Caki2 (cell line): ENCODE results near the gene SBF2. TPM values are rescaled to one million over a fixed set of nuclear protein-coding genes. Genes with fewer than 3 reads are reported as not detected.

Experiments used
- DNase-seq: peaks from one replicate; pipeline ENCODE4 v3.0.0-alpha.2; 2015; ENCODE audit warnings: low read depth
- in situ Hi-C: cut with HindIII; loops from 2 replicates; pipeline ENCODE4 v1.10.0; 2016; ENCODE audit warnings: low sequenced_read_pairs, low pct_unique_long_range_greater_than_20kb, mixed read lengths
- total RNA-seq: library from RNA; depleted of rRNA; stranded (reverse); fragments of >200 nt; shearing (Covaris generic); gene quantifications from 2 replicates; pipeline ENCODE4 v1.2.3, GENCODE V29; 2014; ENCODE audit warnings: low replicate concordance; rRNA removed

Gene SBF2
- 7.5 and 10.1 TPM in 2 replicates for total RNA-seq

DNA sequence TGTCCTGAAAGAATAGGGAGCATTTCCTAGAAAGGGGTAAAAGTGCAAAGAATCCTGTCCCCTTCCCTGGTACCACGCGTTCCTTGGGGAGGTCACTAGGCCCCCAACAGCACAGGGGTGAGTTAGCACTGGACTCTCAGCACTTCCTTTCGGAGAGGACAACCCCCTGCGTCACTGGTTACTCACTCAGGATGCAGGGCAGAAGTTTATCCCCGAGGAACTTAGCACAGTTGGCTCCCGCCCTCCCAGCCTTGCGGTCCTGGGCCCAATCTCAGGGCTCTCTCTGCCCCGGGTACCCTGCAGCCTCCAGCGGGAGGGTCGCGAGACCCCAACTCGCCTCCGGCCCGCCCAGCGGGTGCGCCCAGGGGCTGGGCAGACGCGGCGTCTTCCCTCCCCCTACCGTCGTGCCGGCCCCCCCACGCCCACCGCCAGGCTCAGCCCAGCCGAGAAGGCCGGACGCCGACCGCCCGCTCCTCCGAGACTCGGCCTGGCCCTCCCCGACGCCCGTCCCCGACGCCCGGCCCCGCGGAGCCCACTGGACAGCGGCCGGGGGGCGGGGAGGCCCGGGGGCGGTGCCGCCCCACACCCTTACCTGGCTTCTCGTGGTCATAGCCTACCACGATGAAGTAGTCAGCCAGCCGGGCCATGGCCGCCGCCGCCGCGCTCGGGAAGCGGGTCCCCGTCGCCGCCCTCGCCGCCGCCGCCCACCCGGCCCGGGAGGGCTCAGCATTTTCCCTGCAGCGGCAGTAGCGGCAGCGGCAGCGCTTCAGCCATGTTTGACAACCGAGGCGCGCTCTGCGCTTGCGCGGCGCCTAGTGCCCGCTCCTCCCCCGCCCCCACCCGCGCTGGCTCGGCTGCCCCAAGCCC lies at the start of gene SBF2:
TSS of gene SBF2 (minus strand) at position 797 of the 867 bp plus-strand sequence. CDS start at position 647, 150 bp downstream.
- peak; percentile 79 for DNase-seq
- in situ Hi-C loops, result no loop called here

GRCh38 chr11:10338287-10338686 lies 44.3 kb upstream of the SBF2 start:
- DNase-seq, result no peak
- in situ Hi-C loops, result no loop called here

GRCh38 chr11:10333490-10333889 lies 39.5 kb upstream of the SBF2 start:
- no peak for DNase-seq
- in situ Hi-C loops, result no loop called here

DNA sequence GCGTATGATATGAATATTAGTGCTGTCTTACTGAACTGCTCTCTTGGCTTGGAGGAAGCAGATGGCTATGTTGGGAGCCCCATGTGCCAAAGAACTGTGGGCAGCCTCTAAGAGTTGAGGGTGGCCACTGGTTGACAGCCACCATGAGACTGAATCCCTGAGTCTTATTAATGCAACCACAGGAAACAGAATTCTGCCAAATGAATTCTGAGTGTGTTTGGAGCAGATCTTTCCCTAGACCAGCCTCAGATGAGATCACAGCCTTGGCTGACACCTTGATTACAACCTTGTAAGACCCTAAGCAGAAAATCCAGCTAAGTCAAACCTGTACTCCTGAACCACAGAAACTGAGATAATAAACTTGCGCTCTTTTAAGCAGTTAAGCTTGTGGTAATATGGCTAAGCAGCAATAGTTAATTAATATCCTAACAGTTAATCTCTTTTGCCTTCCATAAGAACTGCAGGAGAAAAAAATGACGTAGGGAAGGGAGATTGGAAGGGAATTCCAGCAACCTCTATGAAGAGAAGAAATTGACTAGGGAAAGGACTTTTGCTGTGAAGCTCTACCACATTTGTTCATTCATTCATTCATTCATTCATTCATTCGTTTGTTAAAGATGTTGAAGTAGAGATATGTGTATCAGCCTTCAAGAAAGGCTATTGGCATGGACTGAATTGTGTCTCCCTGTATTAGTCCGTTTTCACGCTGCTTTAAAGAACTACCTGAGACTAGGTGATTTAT lies 37.7 kb upstream of the SBF2 start:
- DNase-seq, result no peak

GRCh38 chr11:10329935-10330334 lies 35.9 kb upstream of the SBF2 start:
- no peak for DNase-seq
- in situ Hi-C loops, result no loop called here

More for the DNA sequence above, 37.7 kb upstream of the SBF2 start:
- in situ Hi-C loops, result no loop called here

GRCh38 chr11:10329356-10329755 lies 35.3 kb upstream of the SBF2 start:
- in situ Hi-C loops, result no loop called here
- DNase-seq, result no peak

DNA sequence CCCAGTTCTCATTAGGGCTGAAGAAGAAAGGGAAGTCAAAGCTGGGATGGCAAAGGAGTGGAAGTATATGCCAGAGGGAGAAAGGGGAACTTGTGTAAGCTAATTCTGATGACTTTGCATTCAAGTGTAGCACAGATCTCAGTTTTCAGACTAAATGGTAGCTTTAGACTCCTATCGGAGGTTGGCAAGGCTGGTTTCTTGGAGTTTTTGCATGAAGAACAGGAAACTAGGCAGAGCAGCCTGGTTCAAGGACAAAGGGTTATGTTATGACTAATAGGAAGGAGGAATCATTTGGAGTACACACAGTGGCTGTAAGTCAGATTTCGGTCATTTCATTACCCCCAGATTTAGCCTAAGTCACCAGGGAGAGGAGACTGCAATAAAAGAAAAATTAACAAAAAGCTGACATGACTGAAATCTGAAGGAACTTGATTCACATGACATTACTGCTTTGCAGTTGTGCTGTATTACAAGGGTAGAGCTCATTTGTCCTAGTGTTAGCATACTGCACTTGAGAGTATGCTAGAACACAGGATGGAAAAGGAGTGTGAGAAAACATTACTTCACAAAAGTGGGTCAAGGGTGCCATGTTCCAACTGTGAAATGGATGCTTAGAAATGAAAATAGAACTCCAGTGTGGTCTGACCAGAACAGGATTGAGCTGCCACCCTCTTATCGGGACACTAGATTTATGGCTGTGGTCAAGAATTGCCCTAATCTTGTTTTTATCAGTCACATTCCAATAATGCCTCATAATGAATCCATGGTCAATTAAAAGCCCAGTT lies 34.5 kb upstream of the SBF2 start:
- in situ Hi-C loops, result no loop called here
- peak; percentile 51 for DNase-seq

DNA sequence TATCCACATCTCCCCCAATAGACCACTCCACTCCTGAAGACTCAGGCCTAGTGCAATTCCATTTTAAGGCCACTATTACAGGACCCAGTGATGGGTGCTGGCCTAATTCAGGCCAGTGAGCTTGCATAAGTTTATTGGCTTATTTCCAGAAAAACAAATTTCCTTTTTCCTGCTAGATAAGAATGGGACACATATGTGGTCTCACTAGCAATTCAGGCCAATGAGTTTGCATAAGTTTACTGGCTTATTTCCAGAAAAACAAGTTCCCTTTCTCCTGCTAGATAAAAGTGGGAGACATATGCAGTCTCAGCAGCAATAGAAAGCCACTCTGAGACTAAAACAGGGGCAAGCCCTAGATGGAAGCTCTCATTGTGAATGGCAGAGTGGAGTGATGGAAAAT lies 33.2 kb upstream of the SBF2 start:
- DNase-seq, result no peak
- in situ Hi-C loops, result no loop called here

DNA sequence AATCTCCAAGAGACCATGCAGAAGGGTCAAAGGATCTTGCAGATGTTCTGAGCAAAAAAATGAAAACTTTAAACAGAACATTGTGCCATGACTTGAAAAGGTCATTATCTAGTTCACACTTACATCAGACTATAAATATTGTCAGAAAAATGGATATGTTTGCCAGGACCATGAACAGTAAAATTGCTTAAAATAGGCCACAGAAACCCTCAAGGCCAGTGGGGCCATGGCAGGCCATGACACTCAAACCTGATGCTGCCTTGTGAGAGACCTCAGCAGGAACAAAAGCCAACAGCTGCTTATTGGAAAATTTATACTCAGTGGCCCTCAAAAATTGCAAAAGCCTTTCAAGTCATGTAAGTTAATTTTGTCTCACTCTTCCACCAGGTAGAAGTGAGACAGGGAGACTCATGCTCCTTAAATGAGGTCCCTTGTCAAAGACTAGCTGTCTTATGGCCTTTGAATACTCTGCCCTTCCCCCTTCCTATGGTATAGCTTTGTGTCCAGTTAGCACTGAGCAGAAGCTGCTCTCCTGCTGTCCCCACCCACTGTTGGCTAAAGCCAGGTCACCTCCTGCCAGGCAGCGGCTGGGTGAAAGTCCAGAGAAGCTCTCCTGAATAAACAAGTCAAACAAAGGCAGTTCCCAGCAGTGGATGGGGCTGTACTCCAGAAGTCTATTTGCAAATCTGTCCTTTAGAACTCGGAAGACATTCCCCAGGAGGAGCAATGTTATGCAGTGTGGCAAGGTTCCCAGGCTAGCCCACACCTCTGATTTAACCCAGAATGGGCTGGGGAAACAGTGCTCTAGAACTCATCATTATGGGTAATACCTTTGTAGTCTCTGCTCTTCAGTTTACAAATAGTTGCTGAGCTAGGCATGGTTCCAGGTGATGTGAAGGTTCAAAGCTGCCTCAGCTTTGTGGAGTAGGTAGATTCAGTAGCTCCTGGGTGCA lies 32.3 kb upstream of the SBF2 start:
- no peak for DNase-seq
- in situ Hi-C loops, result no loop called here

DNA sequence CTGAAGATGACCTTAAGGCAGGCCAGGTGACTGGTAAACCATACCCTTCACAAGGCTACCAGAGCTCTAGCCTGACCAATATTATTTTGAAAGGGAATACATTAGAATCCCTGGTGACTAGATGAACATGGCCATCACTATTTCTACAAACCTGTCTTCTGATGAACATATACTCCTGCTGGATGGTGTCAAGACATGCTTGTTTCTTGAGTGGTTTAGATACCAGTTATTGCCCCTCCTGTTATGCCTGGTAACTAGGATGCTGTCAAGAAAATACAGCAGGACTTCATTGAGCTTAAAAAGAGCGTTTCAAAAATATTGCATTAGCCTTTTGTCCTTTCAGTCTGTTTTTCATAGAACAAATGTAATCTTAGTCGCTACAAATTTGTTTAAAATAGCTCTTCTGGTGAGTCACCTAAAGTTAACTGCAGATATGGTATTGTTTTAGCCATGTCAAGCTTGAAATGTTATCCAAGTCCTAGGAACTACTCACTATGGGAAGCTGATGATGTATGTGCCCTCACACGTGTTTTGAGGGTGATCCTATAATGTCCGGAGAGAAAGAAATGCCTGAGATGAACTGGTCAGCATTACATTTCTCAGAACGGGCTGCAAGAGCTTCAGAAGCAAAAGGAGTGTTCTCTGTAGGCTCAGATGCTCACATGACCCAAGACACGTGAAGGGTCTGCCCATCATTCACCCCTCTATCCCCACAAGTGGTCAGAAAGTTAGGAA lies 31.4 kb upstream of the SBF2 start:
- in situ Hi-C loops, result no loop called here
- DNase-seq, result peak; percentile 44

GRCh38 chr11:10324474-10324873 lies 30.5 kb upstream of the SBF2 start:
- no peak for DNase-seq
- in situ Hi-C loops, result no loop called here

DNA sequence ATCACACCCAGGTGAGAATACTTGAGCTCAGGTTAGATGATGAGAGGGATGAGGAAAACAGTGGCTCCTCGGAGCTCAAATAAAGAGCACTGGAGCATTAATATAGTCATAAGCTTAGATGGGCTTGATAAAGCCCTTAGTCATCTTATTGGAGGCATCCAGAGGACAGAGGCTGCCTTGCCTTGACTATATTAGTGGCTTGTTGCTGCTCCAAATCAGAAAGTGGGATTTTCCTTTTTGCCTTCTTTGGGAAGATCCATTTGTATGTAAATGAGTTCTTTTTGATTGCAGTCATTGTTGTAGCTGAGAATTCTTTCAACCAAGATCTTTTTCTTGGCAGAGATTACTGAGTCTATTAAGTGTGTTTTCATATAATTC lies 29.8 kb upstream of the SBF2 start:
- DNase-seq, result peak; percentile 79
- in situ Hi-C loops, result no loop called here

GRCh38 chr11:10322830-10323792 lies 29.1 kb upstream of the SBF2 start:
- peak; percentile 86 for DNase-seq
- in situ Hi-C loops, result no loop called here

DNA sequence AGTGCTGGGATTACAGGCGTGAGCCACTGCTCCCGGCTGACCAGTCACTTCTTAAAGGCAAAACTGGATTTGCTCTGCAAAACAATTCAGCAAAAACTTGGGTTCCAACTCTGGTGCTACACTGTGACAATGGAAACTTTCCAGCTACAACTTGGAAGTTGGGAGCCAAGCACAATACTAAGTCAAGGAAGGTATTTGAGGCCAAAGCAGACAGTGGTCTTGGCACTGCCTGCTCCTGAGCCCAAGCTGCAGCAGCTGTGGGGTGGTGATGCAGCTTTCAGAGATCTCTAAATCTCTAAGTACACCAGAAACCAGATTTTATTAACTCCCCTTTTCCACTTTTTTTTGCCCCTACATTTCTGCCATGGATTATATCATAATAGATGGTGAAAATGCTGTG lies 28.4 kb upstream of the SBF2 start:
- in situ Hi-C loops, result no loop called here

DNA sequence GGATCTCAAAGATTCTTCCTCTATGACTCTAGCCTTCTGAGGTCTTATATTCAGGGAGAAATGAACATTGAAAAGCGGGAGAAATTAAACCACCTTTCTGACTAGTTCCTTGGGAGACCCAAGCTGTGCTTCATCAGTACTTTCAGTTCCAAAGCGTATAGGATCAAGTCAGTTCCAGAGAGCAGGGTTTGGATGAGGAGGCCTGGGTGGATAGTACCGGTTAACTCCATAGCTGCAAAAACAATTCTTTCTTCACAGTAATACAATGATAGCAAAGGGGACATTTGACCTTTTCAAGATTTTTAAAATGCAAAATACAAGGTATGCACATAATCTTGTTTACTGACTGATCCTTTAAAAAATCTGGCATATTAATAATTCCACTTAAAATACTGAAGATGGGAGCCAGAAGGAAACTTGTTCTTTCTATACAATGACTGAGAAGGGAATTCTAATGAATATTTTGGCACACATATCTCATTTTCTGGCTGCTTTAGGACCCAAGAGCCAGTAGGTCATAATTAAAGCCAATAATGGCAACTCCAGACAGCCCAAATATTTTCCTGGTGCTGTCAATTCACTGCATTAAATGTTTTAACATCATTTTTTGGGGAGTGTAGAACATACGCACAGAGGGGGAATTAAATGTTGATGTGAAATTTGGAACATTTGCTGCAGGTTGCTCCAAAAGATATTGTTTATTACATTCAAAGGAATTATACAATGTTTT lies 26.9 kb upstream of the SBF2 start:
- in situ Hi-C loops, result no loop called here
- no peak for DNase-seq

More for the DNA sequence above, 28.4 kb upstream of the SBF2 start:
- DNase-seq, result no peak
